22Rv1 (cell line): ENCODE results near the gene DAAM2.

Experiments used
- H3K27ac ChIP-seq: fragments of 450-650 bp; 2 replicates; pipeline ENCODE4 v1.5.1; 2017
- ZFX ChIP-seq: fragments of 450-650 bp; IDR thresholded peaks from 2 replicates; pipeline ENCODE4 v1.6.1; 2017; ENCODE audit warnings: antibody characterized with exemption, borderline replicate concordance
- TF ChIP-seq, protein P1 (sequence below): fragments of 450-650 bp; IDR thresholded peaks from 2 replicates; pipeline ENCODE4 v1.5.1; 2017; ENCODE audit warnings: mild to moderate bottlenecking

DAAM2 gene

DNA sequence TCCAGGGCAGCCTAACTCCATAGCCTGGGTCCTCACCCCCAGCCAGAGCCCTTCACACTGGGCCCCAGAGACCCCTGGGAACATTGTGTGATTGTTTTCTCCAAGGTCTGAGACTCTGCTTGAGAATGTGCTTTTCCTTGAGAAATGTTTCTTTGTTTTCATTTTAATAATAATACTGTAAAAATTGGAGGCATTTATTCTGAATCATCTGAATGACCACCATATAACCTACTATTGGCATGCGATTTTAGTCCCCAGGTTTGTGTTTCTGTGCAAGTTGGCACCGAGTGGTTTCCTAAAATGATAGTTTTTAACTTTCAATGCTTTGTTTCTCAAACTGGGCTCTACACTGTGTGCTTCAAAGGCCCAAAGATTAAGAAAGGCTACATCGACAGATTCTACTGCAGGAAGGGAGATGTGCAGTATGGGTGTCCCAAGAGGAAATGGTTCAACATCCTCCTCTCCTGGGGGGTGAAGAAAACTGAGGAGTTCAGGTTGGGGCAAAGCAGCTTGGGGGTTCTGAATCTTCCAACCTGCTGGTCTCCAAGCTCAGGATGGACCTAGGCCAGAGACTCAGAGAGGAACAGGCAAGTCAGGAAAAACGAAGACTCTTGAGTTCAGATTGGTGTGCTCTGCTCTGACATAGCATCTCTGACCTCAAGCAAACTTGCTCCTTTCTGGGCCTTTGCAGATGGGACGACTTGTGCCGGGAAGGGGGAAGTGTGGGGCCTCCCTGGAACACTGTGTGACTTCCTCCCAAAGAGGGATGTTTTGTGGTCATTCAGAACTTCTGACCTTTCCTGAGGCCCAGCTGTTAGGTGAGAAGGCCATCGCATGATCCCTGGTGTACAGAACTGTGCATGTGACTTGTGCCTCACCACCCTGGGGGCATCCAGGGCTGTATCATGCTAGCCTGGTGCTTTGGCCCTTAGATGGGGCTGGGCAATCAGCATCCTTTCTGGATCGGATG lies 31.0 kb downstream of the DAAM2 start:
- TF ChIP-seq, protein P1, sequence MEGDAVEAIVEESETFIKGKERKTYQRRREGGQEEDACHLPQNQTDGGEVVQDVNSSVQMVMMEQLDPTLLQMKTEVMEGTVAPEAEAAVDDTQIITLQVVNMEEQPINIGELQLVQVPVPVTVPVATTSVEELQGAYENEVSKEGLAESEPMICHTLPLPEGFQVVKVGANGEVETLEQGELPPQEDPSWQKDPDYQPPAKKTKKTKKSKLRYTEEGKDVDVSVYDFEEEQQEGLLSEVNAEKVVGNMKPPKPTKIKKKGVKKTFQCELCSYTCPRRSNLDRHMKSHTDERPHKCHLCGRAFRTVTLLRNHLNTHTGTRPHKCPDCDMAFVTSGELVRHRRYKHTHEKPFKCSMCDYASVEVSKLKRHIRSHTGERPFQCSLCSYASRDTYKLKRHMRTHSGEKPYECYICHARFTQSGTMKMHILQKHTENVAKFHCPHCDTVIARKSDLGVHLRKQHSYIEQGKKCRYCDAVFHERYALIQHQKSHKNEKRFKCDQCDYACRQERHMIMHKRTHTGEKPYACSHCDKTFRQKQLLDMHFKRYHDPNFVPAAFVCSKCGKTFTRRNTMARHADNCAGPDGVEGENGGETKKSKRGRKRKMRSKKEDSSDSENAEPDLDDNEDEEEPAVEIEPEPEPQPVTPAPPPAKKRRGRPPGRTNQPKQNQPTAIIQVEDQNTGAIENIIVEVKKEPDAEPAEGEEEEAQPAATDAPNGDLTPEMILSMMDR: no peak
- no peak for TF ChIP-seq ZFX
- no peak overlapping the region for H3K27ac ChIP-seq

DNA sequence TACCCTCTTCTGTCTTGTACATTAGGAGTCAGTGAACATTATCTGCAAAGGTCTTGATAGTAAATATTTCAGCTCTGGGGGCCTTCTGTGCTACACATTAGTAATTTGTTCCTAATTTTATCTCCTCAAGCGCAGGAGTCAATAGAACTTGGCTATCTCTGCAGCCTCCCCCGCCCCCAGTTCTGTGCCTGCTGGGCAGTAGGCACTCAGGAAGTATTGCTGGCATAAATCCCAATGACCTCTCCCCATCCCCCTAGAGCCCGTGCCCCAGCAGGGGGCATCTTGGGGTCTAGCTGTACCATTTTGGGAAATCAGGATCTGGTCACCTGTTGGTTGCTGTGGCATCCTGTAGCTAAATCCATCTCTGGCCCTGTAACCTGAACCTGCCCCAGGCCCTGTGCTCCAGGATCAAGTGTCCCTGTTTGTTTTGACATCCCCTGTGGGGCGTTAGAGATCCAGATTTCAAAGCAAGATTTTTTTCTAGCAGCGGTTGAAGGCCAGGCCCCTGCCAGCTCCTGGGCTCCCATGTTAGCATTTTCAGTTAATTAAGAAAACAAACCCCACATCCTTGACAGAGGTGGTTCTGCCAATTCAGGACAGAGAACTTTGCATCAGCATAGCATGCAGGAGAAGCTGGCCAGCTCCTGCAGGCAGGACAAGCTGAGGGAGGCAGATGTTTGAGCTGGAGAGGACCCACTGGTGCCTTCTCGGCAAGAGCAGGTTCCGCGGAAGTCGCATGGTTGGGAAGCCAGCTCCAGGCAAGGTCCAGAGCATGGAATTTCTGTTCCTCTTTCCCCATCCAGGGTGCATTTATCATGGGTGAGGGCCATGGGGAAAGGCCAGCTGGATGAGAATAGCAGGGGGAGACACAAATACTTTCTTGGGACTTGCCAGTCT lies 32.1 kb downstream of the DAAM2 start:
- no peak for TF ChIP-seq ZFX
- TF ChIP-seq, protein P1: no peak
- no peak overlapping the region for H3K27ac ChIP-seq

DNA sequence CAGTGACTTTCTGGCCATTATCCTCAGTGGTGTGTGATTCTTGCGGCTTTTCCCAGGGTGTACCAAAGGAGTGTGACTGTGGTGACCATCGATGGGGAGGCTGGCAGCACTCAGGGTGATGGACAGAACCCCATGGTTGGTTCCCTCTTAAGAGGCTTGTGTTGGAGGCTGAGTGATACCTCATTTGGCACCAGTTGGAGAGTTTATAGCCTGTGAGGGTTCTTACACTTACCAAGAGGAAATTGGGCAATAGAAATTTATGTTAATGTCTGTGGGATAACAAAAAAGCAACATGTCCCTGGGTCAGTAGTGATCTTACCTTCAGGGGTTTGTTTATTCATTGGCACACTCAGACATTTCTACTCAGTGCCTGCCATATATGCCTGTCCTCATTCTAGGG lies 37.2 kb downstream of the DAAM2 start:
- no peak overlapping the region for H3K27ac ChIP-seq
- TF ChIP-seq, protein P1: no peak

DNA sequence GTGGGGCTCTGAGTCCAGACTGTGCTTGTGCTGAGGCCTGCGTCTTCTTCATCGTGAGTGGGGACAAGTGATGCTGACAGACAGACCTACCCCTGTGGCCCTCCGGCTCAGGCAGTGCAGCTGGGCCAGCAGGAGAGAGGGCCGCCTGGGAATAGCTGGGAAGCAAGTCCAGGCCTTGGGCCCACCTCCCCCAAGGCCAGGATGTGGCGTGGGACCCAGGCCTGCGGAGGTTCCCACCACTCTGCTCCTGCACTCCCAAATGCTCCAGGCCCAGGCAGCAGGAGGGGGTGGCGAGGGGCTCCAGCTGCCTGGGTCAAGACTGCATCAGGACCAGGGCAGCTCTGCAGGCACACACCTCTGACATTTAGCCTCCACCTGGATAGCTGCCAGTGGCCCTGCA lies 38.3 kb downstream of the DAAM2 start:
- no peak for TF ChIP-seq ZFX
- TF ChIP-seq, protein P1: no peak
- no peak overlapping the region for H3K27ac ChIP-seq

DNA sequence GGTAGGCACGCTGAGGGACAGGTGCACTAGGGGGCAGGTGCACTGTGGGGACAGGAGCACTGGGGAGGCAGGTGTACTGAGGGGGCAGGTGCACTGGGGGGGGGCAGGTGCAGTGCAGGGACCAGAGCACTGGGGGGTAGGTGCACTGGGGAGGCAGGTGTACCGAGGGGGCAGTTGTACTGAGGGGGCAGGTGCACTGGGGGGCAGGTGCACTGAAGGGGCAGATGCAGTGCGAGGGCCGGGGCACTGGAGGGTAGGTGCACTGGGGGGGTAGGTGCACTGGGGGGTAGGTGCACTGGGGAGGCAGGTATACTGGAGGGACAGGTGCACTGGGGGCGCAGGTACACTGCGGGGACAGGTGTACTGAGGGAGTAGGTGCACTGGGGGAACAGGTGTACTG lies 39.5 kb downstream of the DAAM2 start:
- no peak overlapping the region for H3K27ac ChIP-seq
- no peak for TF ChIP-seq ZFX
- TF ChIP-seq, protein P1: no peak

DNA sequence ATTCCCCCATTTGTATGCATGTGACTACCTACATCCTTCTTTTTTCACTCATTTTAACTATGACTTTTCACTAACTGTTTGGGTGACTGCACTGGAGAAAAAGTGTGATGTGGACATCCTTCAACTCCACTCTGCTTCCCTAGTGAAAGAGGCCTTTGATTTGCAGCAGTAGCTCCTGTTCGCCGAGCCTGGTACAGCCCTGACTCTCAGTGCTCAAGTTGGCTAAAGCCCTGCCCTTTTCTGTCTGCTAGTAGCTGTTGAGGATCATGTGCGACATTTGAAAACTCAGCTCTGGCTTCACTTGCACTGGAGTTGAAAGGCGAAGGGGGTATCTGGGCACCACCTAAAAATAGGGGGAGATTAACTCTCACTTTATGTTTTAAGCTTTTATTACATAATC lies 42.1 kb downstream of the DAAM2 start:
- no peak overlapping the region for H3K27ac ChIP-seq
- TF ChIP-seq ZFX: no peak
- TF ChIP-seq, protein P1: no peak
